Trophoblast cell (in vitro differentiated cells and primary cell): ENCODE measurements around the gene PKD2.

Experiments used
- DNase-seq, 2 donors: peaks; one replicate each; pipeline ENCODE4 v3.0.0-alpha.2; 2016
- H2AFZ ChIP-seq: 2 replicates; pipeline ENCODE4 v1.6.1; 2013; ENCODE audit warnings: low read length, moderate library complexity, mild to moderate bottlenecking; ENCODE audit not compliant: insufficient read depth, poor library complexity
- H2AK5ac ChIP-seq: 2 replicates; pipeline ENCODE4 v1.6.1; 2013; ENCODE audit warnings: mild to moderate bottlenecking, low read length
- H2BK120ac ChIP-seq: 2 replicates; pipeline ENCODE4 v1.6.1; 2013; ENCODE audit warnings: low read length, mild to moderate bottlenecking, moderate library complexity; ENCODE audit not compliant: insufficient read depth, poor library complexity
- H2BK12ac ChIP-seq: 2 replicates; pipeline ENCODE4 v1.6.1; 2013; ENCODE audit warnings: mild to moderate bottlenecking, low read length, moderate library complexity
- H2BK5ac ChIP-seq: 2 replicates; pipeline ENCODE4 v1.6.1; 2013; ENCODE audit warnings: low read length, low read depth, moderate library complexity, mild to moderate bottlenecking; ENCODE audit not compliant: poor library complexity
- H3K14ac ChIP-seq: 2 replicates; pipeline ENCODE4 v1.6.1; 2013; ENCODE audit warnings: mild to moderate bottlenecking, low read length
- H3K18ac ChIP-seq: 2 replicates; pipeline ENCODE4 v1.6.1; 2013; ENCODE audit warnings: mild to moderate bottlenecking, low read length
- H3K23ac ChIP-seq: 2 replicates; pipeline ENCODE4 v1.6.1; 2013; ENCODE audit warnings: low read length
- H3K27ac ChIP-seq: 2 replicates; pipeline ENCODE4 v1.5.1; 2013; ENCODE audit warnings: low read depth, mild to moderate bottlenecking, inconsistent platforms, low read length, moderate library complexity
- H3K27me3 ChIP-seq: 2 replicates; pipeline ENCODE4 v1.6.1; 2013; ENCODE audit warnings: inconsistent platforms, mild to moderate bottlenecking, low read length, moderate library complexity; ENCODE audit not compliant: insufficient read depth
- H3K36me3 ChIP-seq, 2 experiments: 1 replicate in 1 of 2; 2 replicates in 1 of 2; pipeline ENCODE4 v1.6.1; 2013; ENCODE audit warnings: low read length in 2 of 2, mild to moderate bottlenecking in 2 of 2, moderate library complexity in 1 of 2; ENCODE audit not compliant: insufficient read depth in 2 of 2, control insufficient read depth in 1 of 2
- H3K4ac ChIP-seq: 2 replicates; pipeline ENCODE4 v1.6.1; 2013; ENCODE audit warnings: low read depth, mild to moderate bottlenecking, low read length, moderate library complexity
- H3K4me1 ChIP-seq, 2 experiments: 1 replicate in 1 of 2; 2 replicates in 1 of 2; pipeline ENCODE4 v1.6.1; 2013; ENCODE audit warnings: low read length in 2 of 2, mild to moderate bottlenecking in 2 of 2, moderate library complexity in 1 of 2; ENCODE audit not compliant: insufficient read depth in 2 of 2, control insufficient read depth in 1 of 2
- H3K4me2 ChIP-seq: 2 replicates; pipeline ENCODE4 v1.6.1; 2013; ENCODE audit warnings: inconsistent platforms, mild to moderate bottlenecking, low read length, moderate library complexity
- H3K4me3 ChIP-seq: 2 replicates; pipeline ENCODE4 v1.5.1; 2013; ENCODE audit warnings: mild to moderate bottlenecking, low read depth, low read length, inconsistent platforms
- H3K79me1 ChIP-seq: one replicate; pipeline ENCODE4 v1.6.1; 2013; ENCODE audit warnings: low read length
- H3K79me2 ChIP-seq: 2 replicates; pipeline ENCODE4 v1.6.1; 2013; ENCODE audit warnings: low read length, mild to moderate bottlenecking; ENCODE audit not compliant: control insufficient read depth, insufficient read depth, poor library complexity
- H3K9ac ChIP-seq: 2 replicates; pipeline ENCODE4 v1.6.1; 2013; ENCODE audit warnings: mild to moderate bottlenecking, low read length
- H3K9me3 ChIP-seq: 2 replicates; pipeline ENCODE4 v1.6.1; 2013; ENCODE audit warnings: low read depth, mild to moderate bottlenecking, control low read depth, inconsistent platforms, low read length; ENCODE audit not compliant: insufficient read depth
- H4K12ac ChIP-seq: 2 replicates; pipeline ENCODE4 v1.6.1; 2013; ENCODE audit warnings: low read depth, mild to moderate bottlenecking, low read length, moderate library complexity
- H4K8ac ChIP-seq: 2 replicates; pipeline ENCODE4 v1.6.1; 2013; ENCODE audit warnings: low read depth, mild to moderate bottlenecking, low read length, moderate library complexity
- H4K91ac ChIP-seq: one replicate; pipeline ENCODE4 v1.6.1; 2013; ENCODE audit warnings: low read depth, mild to moderate bottlenecking, low read length, moderate library complexity
- WGBS: extraction: QIAGEN DNeasy Blood & Tissue Kit; methylation state at CpG from one replicate; pipeline ENCODE4 v1.1.7; 2013; ENCODE audit warnings: missing lambda C conversion rate; ENCODE audit not compliant: insufficient read length, insufficient coverage; ENCODE audit errors: extremely low coverage; 5-methylcytosine and 5-hydroxymethylcytosine counted together

Gene PKD2

DNA sequence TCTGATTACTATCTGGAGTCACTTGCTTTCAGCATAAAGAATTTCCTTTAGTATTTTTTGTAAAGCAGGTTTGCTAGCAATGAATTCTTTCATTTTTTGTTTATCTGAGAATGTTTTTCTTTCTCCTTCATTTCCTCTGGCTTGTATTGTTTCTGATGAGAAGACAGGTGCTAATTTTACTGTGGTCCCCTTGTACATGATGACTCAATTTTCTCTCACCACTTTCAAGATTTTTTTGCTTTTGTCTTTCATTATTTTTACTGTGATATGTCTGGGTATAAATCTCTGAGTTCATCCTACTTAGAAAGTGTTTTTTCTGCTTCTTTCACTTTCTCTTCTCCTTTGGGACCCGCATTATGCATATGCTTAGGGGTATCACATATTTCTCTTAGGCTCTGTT is 62.6 kb downstream of the PKD2 start:
- Histone ChIP-seq H3K27me3 (no peaks in the 10 kb centered on the region), H3K14ac (no peak overlapping the region), H3K27ac (no peak overlapping the region), H3K4me3 (no peak overlapping the region), H2BK120ac (no peak overlapping the region), H3K9me3 (no peaks in the 10 kb centered on the region), H3K4ac (no peak overlapping the region), H4K12ac (no peak overlapping the region), H3K79me2 (no peaks in the 10 kb centered on the region), H3K23ac (no peak overlapping the region), H3K4me1 (no peaks in the 10 kb centered on the region), H2AK5ac (no peak overlapping the region), H4K8ac (no peak overlapping the region), H3K18ac (no peak overlapping the region), H2BK5ac (no peak overlapping the region), H3K9ac (no peak overlapping the region), H4K91ac (no peak overlapping the region), H2AFZ (no peak overlapping the region), H3K79me1 (no peaks in the 10 kb centered on the region), H3K36me3 (peaks cover 32% of the 10 kb centered on the region in 2 experiments), H3K4me2 (no peak overlapping the region), H2BK12ac (no peak overlapping the region)
- no CpG with 5 or more reads among the region's 1 CpG for WGBS
- peak in 1 of 2 donors; percentile 19 for DNase-seq

DNA sequence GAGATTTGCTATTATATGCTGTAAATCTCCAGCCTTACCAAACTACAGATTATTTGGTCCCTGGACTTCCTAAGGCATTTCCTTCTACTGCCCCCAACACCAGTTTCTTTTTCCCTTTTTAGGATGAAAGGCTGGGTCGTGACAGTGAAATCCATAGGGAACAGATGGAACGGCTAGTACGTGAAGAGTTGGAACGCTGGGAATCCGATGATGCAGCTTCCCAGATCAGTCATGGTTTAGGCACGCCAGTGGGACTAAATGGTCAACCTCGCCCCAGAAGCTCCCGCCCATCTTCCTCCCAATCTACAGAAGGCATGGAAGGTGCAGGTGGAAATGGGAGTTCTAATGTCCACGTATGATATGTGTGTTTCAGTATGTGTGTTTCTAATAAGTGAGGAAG is 67.9 kb downstream of the PKD2 start:
- Histone ChIP-seq H4K8ac (no peak overlapping the region), H3K4ac (no peak overlapping the region), H3K36me3 (peaks cover 23 to 27% of the 10 kb centered on the region in 2 experiments), H2AK5ac (no peak overlapping the region), H3K27ac (no peak overlapping the region), H3K4me2 (no peak overlapping the region), H4K91ac (no peak overlapping the region), H2BK12ac (no peak overlapping the region), H3K23ac (no peak overlapping the region), H3K27me3 (no peaks in the 10 kb centered on the region), H3K18ac (no peak overlapping the region), H3K9ac (peak overlapping the region; percentile 26), H4K12ac (no peak overlapping the region), H3K79me1 (no peaks in the 10 kb centered on the region), H3K79me2 (no peaks in the 10 kb centered on the region), H2AFZ (no peak overlapping the region), H3K9me3 (no peaks in the 10 kb centered on the region), H3K14ac (no peak overlapping the region), H2BK120ac (no peak overlapping the region), H3K4me3 (no peak overlapping the region), H2BK5ac (no peak overlapping the region), H3K4me1 (peaks cover 0 to 8% of the 10 kb centered on the region in 2 experiments)
- no CpG with 5 or more reads among the region's 9 CpGs for WGBS
- DNase-seq: peak in 1 of 2 donors; percentile 42

- no peak overlapping the region for H3K27ac ChIP-seq
- no peak overlapping the region for H2BK5ac ChIP-seq
- H2AK5ac ChIP-seq: peak overlapping the region; percentile 83
- H4K12ac ChIP-seq: no peak overlapping the region
- H3K79me2 ChIP-seq: no peaks in the 10 kb centered on the region
- no peak overlapping the region for H2AFZ ChIP-seq
- H3K9ac ChIP-seq: no peak overlapping the region
- H3K23ac ChIP-seq: no peak overlapping the region
- H3K18ac ChIP-seq: no peak overlapping the region
- peak overlapping the region; percentile 49 for H2BK12ac ChIP-seq
- no peak overlapping the region for H3K4ac ChIP-seq
- no CpG with 5 or more reads among the region's 7 CpGs for WGBS
- peaks cover 0 to 8% of the 10 kb centered on the region in 2 experiments for H3K4me1 ChIP-seq
- H2BK120ac ChIP-seq: no peak overlapping the region
- H4K91ac ChIP-seq: no peak overlapping the region
- H3K9me3 ChIP-seq: no peaks in the 10 kb centered on the region
- H3K79me1 ChIP-seq: no peaks in the 10 kb centered on the region
- peak overlapping the region; percentile 66 for H3K14ac ChIP-seq
- H3K27me3 ChIP-seq: no peaks in the 10 kb centered on the region
- no peak overlapping the region for H3K4me2 ChIP-seq
- no peak for DNase-seq
- H3K36me3 ChIP-seq: peaks cover 14% of the 10 kb centered on the region in 2 experiments
- no peak overlapping the region for H3K4me3 ChIP-seq
- no peak overlapping the region for H4K8ac ChIP-seq
Measured at GRCh38 chr4:88077911-88078524, 70.6 kb downstream of the PKD2 start.

DNA sequence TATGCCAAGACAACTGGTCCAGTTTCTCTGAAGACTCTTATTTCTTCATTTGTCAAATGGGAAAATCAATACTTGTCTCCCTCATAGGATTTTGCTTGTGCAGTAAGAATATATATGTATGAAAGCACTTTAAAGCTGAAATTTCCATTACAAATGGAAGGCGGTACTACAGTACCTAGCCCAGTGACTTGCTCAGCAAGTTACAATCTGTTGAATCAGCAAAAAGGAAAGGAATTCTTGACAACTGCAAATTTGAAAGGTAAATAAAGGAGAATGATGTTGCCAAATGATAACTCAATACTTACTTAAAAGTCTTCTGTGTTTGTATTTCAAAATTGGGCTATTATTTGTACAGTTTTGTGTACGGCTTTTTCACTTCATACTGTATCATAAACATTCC is 71.1 kb downstream of the PKD2 start:
- no peak overlapping the region for H2AFZ ChIP-seq
- peaks cover 0 to 8% of the 10 kb centered on the region in 2 experiments for H3K4me1 ChIP-seq
- no peaks in the 10 kb centered on the region for H3K27me3 ChIP-seq
- H3K9ac ChIP-seq: no peak overlapping the region
- H3K9me3 ChIP-seq: no peaks in the 10 kb centered on the region
- H2BK12ac ChIP-seq: no peak overlapping the region
- WGBS: no CpG with 5 or more reads among the region's 2 CpGs
- H3K4ac ChIP-seq: no peak overlapping the region
- no peaks in the 10 kb centered on the region for H3K79me2 ChIP-seq
- no peak overlapping the region for H3K4me2 ChIP-seq
- H3K23ac ChIP-seq: no peak overlapping the region
- H3K4me3 ChIP-seq: no peak overlapping the region
- no peak overlapping the region for H3K18ac ChIP-seq
- no peak overlapping the region for H4K8ac ChIP-seq
- peaks cover 10 to 14% of the 10 kb centered on the region in 2 experiments for H3K36me3 ChIP-seq
- no peak overlapping the region for H2AK5ac ChIP-seq
- no peak overlapping the region for H2BK120ac ChIP-seq
- DNase-seq: peak in 1 of 2 donors; percentile 11
- no peak overlapping the region for H4K12ac ChIP-seq
- H3K27ac ChIP-seq: no peak overlapping the region
- no peak overlapping the region for H4K91ac ChIP-seq
- H2BK5ac ChIP-seq: no peak overlapping the region
- no peaks in the 10 kb centered on the region for H3K79me1 ChIP-seq
- H3K14ac ChIP-seq: no peak overlapping the region
